ENCODE data around the gene ZC3H11A. TPM values are rescaled to one million over a fixed set of nuclear protein-coding genes. Genes with fewer than 3 reads are reported as not detected.
"Not testable (repeated sequence)": the region's sequence is repeated elsewhere in the genome, so short reads cannot be mapped to it uniquely, and the experiment has no call there.

ZC3H11A gene
- total RNA-seq, 1 donor from 2014 or later, result 111 TPM

- Histone ChIP-seq H3K4me1 (peaks cover 16% of the 10 kb centered on the region), H3K27ac (no peak overlapping the region), H3K4me3 (no peak overlapping the region), H3K36me3 (no peaks in the 10 kb centered on the region), H3K27me3 (no peaks in the 10 kb centered on the region), H3K9me3 (no peaks in the 10 kb centered on the region)
- TF ChIP-seq POLR2AphosphoS5 (IDR thresholded peaks at IDR 0.05; ENCODE audit: insufficient read depth in 1 of 2, low read depth in 1 of 2) (no peak), POLR2A (IDR thresholded peaks at IDR 0.05) (no peak)
- TF ChIP-seq, protein P1, sequence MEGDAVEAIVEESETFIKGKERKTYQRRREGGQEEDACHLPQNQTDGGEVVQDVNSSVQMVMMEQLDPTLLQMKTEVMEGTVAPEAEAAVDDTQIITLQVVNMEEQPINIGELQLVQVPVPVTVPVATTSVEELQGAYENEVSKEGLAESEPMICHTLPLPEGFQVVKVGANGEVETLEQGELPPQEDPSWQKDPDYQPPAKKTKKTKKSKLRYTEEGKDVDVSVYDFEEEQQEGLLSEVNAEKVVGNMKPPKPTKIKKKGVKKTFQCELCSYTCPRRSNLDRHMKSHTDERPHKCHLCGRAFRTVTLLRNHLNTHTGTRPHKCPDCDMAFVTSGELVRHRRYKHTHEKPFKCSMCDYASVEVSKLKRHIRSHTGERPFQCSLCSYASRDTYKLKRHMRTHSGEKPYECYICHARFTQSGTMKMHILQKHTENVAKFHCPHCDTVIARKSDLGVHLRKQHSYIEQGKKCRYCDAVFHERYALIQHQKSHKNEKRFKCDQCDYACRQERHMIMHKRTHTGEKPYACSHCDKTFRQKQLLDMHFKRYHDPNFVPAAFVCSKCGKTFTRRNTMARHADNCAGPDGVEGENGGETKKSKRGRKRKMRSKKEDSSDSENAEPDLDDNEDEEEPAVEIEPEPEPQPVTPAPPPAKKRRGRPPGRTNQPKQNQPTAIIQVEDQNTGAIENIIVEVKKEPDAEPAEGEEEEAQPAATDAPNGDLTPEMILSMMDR (IDR thresholded peaks at IDR 0.05), result no peak
- intact Hi-C loops (cut with DNase I), result no loop called here
- DNase-seq (ENCODE audit: extremely low spot score in 2 of 2), result no peak
Observed at GRCh38 chr1:203792486-203792885, 2.9 kb upstream of the ZC3H11A start.

GRCh38 chr1:203793561-203793960 lies 1.9 kb upstream of the ZC3H11A start:
- DNase-seq (ENCODE audit: extremely low spot score in 2 of 2); H3K9me3 ChIP-seq; H3K27me3 ChIP-seq; H3K27ac ChIP-seq; H3K36me3 ChIP-seq; H3K4me3 ChIP-seq; intact Hi-C loops (cut with DNase I): not testable (repeated sequence)
- H3K4me1 ChIP-seq, result peaks cover 27% of the 10 kb centered on the region

GRCh38 chr1:203794764-203795440 lies 521 bp upstream of the ZC3H11A start:
- intact Hi-C loops (cut with DNase I), result no loop called here
- no peaks in the 10 kb centered on the region for H3K9me3 ChIP-seq
- TF ChIP-seq POLR2A (IDR thresholded peaks at IDR 0.05) (no peak), POLR2AphosphoS5 (IDR thresholded peaks at IDR 0.05; ENCODE audit: insufficient read depth in 1 of 2, low read depth in 1 of 2) (no peak)
- TF ChIP-seq, protein P1 (IDR thresholded peaks at IDR 0.05), result no peak
- peak overlapping the region; percentile 98 for H3K27ac ChIP-seq
- H3K4me1 ChIP-seq, result peaks cover 40% of the 10 kb centered on the region
- H3K4me3 ChIP-seq, result peak overlapping the region; percentile 71 to 73
- no peaks in the 10 kb centered on the region for H3K36me3 ChIP-seq
- DNase-seq (ENCODE audit: extremely low spot score in 2 of 2), result no peak
- no peaks in the 10 kb centered on the region for H3K27me3 ChIP-seq

DNA sequence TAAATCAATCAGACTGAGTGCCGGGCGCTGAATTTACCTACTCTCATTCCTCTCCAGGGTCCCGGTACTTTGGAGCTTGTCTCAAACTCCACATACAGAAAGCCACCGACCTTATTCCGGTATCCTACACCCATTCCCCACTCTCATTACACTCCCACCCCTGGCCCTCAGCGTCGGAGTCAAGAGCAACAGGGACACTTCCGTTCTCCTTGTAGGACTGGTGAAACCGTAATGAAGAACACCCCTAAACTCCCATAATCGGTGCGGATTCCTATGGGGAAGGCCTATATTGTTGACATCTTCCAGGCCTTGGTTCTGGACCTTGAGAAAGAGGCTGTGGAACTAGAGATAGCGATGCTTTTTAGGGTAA lies 798 bp downstream of the ZC3H11A start:
- peak; percentile 37 to 89 for DNase-seq (ENCODE audit: extremely low spot score in 2 of 2)
- H3K4me1 ChIP-seq, result peaks cover 53% of the 10 kb centered on the region
- H3K27ac ChIP-seq, result peak overlapping the region; percentile 98
- no peaks in the 10 kb centered on the region for H3K27me3 ChIP-seq
- TF ChIP-seq, protein P1 (IDR thresholded peaks at IDR 0.05), result no peak
- TF ChIP-seq POLR2A (IDR thresholded peaks at IDR 0.05) (no peak), POLR2AphosphoS5 (IDR thresholded peaks at IDR 0.05; ENCODE audit: insufficient read depth in 1 of 2, low read depth in 1 of 2) (no peak)
- H3K9me3 ChIP-seq, result no peaks in the 10 kb centered on the region
- no peaks in the 10 kb centered on the region for H3K36me3 ChIP-seq
- H3K4me3 ChIP-seq, result peak overlapping the region; percentile 71 to 73
- intact Hi-C loops (cut with DNase I), result no loop called here

DNA sequence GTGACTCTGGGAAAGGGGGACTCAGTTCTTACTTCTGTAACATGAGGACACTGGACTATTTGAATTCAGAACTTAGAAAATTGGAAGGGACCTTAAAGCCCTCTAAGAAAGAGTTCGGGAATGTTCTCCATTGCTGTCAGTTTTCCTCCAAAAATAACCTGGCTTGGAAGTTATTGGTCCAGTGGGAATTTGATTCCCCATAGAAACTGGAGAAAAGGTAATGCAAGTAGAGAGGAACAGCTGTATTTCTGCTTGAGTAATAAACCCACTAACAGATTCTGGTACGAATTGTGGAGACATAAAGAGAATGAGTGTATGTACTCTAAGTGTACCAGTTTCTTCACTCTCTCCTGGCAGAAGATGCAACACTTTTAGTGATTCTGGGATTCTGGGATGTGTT lies 1.8 kb downstream of the ZC3H11A start:
- no peak for TF ChIP-seq POLR2AphosphoS5 (IDR thresholded peaks at IDR 0.05; ENCODE audit: insufficient read depth in 1 of 2, low read depth in 1 of 2)
- TF ChIP-seq, protein P1 (IDR thresholded peaks at IDR 0.05), result no peak
- no peak for TF ChIP-seq POLR2A (IDR thresholded peaks at IDR 0.05)
- intact Hi-C loops (cut with DNase I), result no loop called here
- peaks cover 61% of the 10 kb centered on the region for H3K4me1 ChIP-seq
- peak overlapping the region; percentile 71 to 73 for H3K4me3 ChIP-seq
- no peaks in the 10 kb centered on the region for H3K27me3 ChIP-seq
- no peaks in the 10 kb centered on the region for H3K36me3 ChIP-seq
- no peaks in the 10 kb centered on the region for H3K9me3 ChIP-seq
- H3K27ac ChIP-seq, result peak overlapping the region; percentile 98
- DNase-seq (ENCODE audit: extremely low spot score in 2 of 2), result no peak

All from vagina (tissue), 2 donors.